ENCODE data around the gene MAGEA9.
"Not testable (repeated sequence)": the region's sequence is repeated elsewhere in the genome, so short reads cannot be mapped to it uniquely, and the experiment has no call there.

The MAGEA9 gene

GRCh38 chrX:149807747-149808458, 26.2 kb downstream of the MAGEA9 start:
- DNase-seq (ENCODE audit: low read depth), result no peak

GRCh38 chrX:149818652-149819051, 36.9 kb downstream of the MAGEA9 start:
- DNase-seq (ENCODE audit: low read depth), result no peak

- DNase-seq (ENCODE audit: low read depth), result no peak
Observed at GRCh38 chrX:149819371-149819770, 37.6 kb downstream of the MAGEA9 start.

DNA sequence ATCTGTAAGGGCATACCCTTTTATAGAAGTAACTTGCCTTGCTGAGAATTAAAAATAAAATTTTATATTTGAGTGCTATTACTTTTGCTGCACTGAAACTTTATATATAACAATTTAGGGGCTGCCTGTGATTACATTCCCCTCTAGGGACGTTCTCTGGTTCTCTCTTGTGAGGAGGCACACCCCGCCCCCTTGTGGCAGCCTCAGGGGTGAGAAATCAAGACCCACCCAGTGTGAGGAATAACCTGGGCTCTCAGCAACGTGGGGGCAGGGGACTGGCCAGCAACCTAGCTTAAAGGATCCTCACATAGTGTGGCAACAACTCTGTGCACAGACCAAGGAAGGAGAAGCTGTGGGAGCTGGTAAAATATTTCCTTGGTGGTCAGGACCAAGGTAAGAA, 43.7 kb downstream of the MAGEA9 start:
- no peak for DNase-seq (ENCODE audit: low read depth)

- no peak for DNase-seq (ENCODE audit: low read depth)
Observed at GRCh38 chrX:149827254-149827653, 45.5 kb downstream of the MAGEA9 start.

DNA sequence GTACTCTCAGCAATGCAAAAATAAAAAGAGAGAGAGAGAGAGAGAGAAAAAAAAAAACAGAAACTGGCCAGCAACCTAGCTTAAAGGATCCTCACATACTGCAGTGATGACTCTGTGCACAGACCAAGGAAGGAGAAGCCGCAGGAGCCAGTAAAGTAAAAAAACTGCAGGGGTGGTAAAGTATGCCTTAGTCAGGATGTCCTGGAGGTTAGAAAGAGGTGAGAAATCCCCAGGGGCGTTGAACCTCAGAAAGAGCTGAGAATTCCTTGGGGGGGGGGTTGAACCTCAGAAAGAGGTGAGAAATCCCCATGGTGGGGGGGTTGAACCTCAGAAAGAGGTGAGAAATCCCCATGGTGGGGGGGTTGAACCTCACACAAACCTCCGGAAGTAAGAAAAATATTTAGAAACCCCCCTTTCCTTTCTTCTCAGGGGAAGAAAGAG, 48.0 kb downstream of the MAGEA9 start:
- peak; percentile 3 for DNase-seq (ENCODE audit: low read depth)

DNA sequence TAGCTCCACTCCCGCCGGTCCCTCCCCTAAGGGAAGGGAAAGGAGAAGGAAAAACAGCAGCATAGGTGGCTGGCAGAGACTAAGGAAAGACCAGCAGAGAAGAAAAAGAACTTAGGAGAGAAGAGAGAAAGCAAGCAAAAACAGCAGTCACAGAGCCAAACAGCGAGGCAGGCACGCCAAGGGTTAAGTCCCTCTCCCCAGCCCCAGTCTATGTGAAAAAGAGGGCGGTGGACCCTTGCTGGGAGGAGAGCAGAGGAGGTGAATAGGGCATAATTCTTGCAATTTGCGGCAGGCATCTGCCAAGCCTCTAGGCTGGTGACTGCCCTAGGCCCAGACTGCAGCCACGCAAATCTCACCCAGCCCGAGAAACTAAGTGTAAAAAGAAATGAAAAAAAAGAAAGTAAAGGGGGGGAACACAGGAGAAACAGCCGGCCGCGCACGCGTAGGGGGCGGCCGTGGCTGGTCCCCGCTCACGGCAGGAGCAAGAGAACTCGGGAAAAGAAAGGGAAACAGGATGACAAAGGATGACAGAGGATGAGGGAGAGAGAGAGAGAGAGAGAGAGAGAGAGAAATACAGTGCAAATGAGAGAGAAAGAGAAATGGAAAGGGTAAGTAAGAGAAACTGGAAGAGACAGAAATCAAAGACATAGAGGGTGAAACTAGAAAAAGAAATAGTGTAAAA, 48.6 kb downstream of the MAGEA9 start:
- peak; percentile 7 for DNase-seq (ENCODE audit: low read depth)

DNA sequence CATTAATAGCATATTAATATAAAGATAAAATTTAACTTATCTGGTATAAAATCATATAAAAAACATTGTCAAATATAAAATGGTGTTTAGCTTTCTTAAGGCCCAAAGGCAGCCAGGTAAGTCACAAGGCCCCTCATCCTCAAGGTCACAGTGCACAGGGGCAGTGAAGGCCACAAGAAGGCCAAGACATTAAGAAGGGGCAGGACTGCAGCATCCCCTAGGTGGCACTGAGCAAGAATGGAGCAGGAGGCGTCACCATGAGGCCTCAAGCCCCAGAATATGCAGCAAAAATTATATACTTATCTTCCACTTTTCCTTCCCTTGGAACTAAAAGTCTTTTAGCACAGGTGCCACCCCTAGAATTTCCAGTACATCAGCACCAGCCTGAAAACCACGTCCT, 49.7 kb downstream of the MAGEA9 start:
- DNase-seq (ENCODE audit: low read depth), result no peak

DNA sequence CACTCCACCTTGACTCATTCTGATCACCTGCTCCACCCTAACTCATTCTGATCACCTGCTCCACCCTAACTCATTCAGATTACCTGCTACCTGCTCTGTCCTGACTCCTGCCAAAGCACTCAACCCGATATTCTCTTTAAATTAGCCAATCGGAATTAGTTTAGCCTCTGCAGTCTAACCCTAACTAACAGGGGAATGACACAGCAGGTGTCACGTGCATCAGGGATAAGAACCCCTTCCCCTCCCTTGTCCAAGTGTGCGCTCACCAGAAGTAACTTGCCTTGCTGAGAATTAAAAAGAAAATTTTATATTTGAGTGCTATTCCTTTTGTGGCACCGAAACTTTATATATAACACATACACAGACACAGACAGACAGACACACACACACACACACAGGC, 55.0 kb downstream of the MAGEA9 start:
- DNase-seq (ENCODE audit: low read depth), result not testable (repeated sequence)

DNA sequence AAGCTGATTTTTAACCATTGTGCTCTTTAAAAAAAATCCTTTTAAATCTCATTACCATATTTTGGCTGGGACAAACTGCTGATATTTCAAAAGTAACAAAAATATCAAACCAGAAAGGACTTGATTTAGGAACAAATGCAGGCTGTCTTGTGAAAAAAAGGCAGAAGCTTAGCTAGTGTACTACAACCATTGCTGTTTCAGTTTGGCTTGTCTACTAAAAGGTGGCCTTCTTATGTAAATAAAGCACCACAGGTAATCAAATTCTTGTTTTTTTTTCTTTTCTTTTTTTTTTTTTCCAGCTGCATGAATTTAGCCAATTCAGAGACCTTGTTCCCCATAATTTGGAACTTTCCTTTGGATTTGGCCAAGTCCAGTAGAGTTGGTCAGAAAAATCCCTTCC, 55.4 kb downstream of the MAGEA9 start:
- no peak for DNase-seq (ENCODE audit: low read depth)
